ENCODE measurements around the gene PRCC.

GRCh38 chr1:156844102-156844501, 76.8 kb downstream of the PRCC start:
- no peak for TF ChIP-seq NFE2L2 (IDR thresholded peaks at IDR 0.05; ENCODE audit: low read depth, low read length)
- no peak for TF ChIP-seq CEBPB (IDR thresholded peaks at IDR 0.05; ENCODE audit: low read depth, low read length)
- TF ChIP-seq CTCF (conservative IDR thresholded peaks at IDR 0.05; ENCODE audit: low read depth, low read length): no peak
- TF ChIP-seq FOS (IDR thresholded peaks at IDR 0.05; ENCODE audit: low read depth, low read length): no peak
- TF ChIP-seq MXI1 (IDR thresholded peaks at IDR 0.05; ENCODE audit: borderline replicate concordance, low read depth, low read length): no peak
- no peak for TF ChIP-seq POLR2A (IDR thresholded peaks at IDR 0.05; ENCODE audit: low read depth, low read length)

All from IMR-90 (cell line).